ENCODE measurements around the gene HSD17B4. TPM values are rescaled to one million over a fixed set of nuclear protein-coding genes. Genes with fewer than 3 reads are reported as not detected.

HSD17B4 gene
- total and polyA plus RNA-seq, 9 of the 15 experiments (the other 6 are each of a cell fraction or from before 2014, with no cell fraction given) = 50.6 to 187 (median 94.6) TPM

GRCh38 chr5:119452373-119453039 is at the start of gene HSD17B4 (continued):
- peak; percentile 24; the same call in 1 of the 2 replicates for TF ChIP-seq MGA (IDR thresholded peaks at IDR 0.05)
- no peak for TF ChIP-seq MBD1 (CRISPR knock-in tag; IDR thresholded peaks at IDR 0.05)
- TF ChIP-seq GATAD2B (IDR thresholded peaks at IDR 0.05; ENCODE audit: borderline replicate concordance) = no peak
- no peak for TF ChIP-seq CAMTA2 (CRISPR knock-in tag; conservative IDR thresholded peaks at IDR 0.05)
- no peak for TF ChIP-seq BCL6 (CRISPR knock-in tag; IDR thresholded peaks at IDR 0.05)
- TF ChIP-seq ZNF224 (CRISPR knock-in tag; IDR thresholded peaks at IDR 0.05) = 0 out of 2 replicates have a peak, but pooled peaks have one; percentile 42
- no peak for TF ChIP-seq TAF9B (IDR thresholded peaks at IDR 0.05; ENCODE audit: partially characterized antibody)
- 0 out of 2 replicates have a peak, but pooled peaks have one; percentile 44 for TF ChIP-seq ZBTB1 (CRISPR knock-in tag; IDR thresholded peaks at IDR 0.05; ENCODE audit: borderline replicate concordance, low read depth)
- no peak for TF ChIP-seq HMG20B (CRISPR knock-in tag; IDR thresholded peaks at IDR 0.05)
- peak; percentile 68; the same call in 1 of the 2 replicates for TF ChIP-seq MTA3 (IDR thresholded peaks at IDR 0.05; ENCODE audit: borderline replicate concordance)
- peak; percentile 24; the same call in 1 of the 2 replicates for TF ChIP-seq PKNOX1 (IDR thresholded peaks at IDR 0.05)
- peak; percentile 90 for TF ChIP-seq POLR2A (conservative IDR thresholded peaks at IDR 0.05)
- peak; percentile 42; the same call in 1 of the 2 replicates for TF ChIP-seq NCOR1 (IDR thresholded peaks at IDR 0.05)
- peak; percentile 68; the same call in 1 of the 2 replicates for TF ChIP-seq RB1 (IDR thresholded peaks at IDR 0.05; ENCODE audit: low read depth)
- TF ChIP-seq ETV5 (CRISPR knock-in tag; IDR thresholded peaks at IDR 0.05; ENCODE audit: low read depth) = 0 out of 2 replicates have a peak, but pooled peaks have one; percentile 36
